ENCODE measurements around the gene WDR49.

The WDR49 gene

DNA sequence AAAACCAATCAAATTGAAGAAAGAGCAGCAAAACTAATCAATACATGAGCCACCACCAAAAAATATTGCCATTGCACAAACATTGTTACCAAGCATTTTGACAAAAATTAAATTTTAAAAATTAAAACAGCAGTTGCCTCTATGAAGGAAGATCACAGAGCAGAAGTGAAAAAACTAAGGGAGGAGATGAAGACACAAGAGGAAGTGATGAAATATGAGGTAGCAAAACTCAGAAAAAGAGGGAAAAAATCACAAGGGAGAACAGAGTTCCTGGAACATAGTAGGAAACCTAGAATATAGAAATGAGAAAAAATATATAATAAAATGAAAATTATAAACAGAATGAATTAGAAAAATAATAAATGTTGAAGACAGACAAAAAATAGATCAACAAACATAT is 172.6 kb downstream of the WDR49 start:
- H3K4me3 ChIP-seq (ENCODE audit: low read depth, low read length): no peak overlapping the region
- DNase-seq (ENCODE audit: low read depth, low spot score): no peak
- in situ Hi-C loops (cut with HindIII; ENCODE audit: low sequenced_read_pairs): no loop called here
- no peak for TF ChIP-seq CTCF (IDR thresholded peaks at IDR 0.05; ENCODE audit: low read depth, low read length)

- H3K4me3 ChIP-seq (ENCODE audit: low read depth, low read length): no peak overlapping the region
- DNase-seq (ENCODE audit: low read depth, low spot score): no peak
- no peak for TF ChIP-seq CTCF (IDR thresholded peaks at IDR 0.05; ENCODE audit: low read depth, low read length)
- in situ Hi-C loops (cut with HindIII; ENCODE audit: low sequenced_read_pairs): no loop called here
These were observed 173.0 kb downstream of the WDR49 start for GRCh38 chr3:167480748-167481147.

- no peak for DNase-seq (ENCODE audit: low read depth, low spot score)
- no peak within 1 kb of the TSS for H3K4me3 ChIP-seq (ENCODE audit: low read depth, low read length)
- no peak for TF ChIP-seq CTCF (IDR thresholded peaks at IDR 0.05; ENCODE audit: low read depth, low read length)
- in situ Hi-C loops (cut with HindIII; ENCODE audit: low sequenced_read_pairs): no loop called here
These were observed 179.9 kb downstream of the WDR49 start, which contains the start of gene SERPINI2 for GRCh38 chr3:167473863-167474262. Gene SERPINI2, minus strand, starts transcription at chr3:167474042. Its CDS starts 2,208 bp downstream, at chr3:167471834.

- TF ChIP-seq CTCF (IDR thresholded peaks at IDR 0.05; ENCODE audit: low read depth, low read length): no peak
- in situ Hi-C loops (cut with HindIII; ENCODE audit: low sequenced_read_pairs): no loop called here
- no peak overlapping the region for H3K4me3 ChIP-seq (ENCODE audit: low read depth, low read length)
- no peak for DNase-seq (ENCODE audit: low read depth, low spot score)
These were observed 184.4 kb downstream of the WDR49 start for GRCh38 chr3:167469381-167469780.

GRCh38 chr3:167467848-167468611 is 185.7 kb downstream of the WDR49 start:
- TF ChIP-seq CTCF (IDR thresholded peaks at IDR 0.05; ENCODE audit: low read depth, low read length): no peak
- no peak overlapping the region for H3K4me3 ChIP-seq (ENCODE audit: low read depth, low read length)
- no peak for DNase-seq (ENCODE audit: low read depth, low spot score)
- in situ Hi-C loops (cut with HindIII; ENCODE audit: low sequenced_read_pairs): no loop called here

DNA sequence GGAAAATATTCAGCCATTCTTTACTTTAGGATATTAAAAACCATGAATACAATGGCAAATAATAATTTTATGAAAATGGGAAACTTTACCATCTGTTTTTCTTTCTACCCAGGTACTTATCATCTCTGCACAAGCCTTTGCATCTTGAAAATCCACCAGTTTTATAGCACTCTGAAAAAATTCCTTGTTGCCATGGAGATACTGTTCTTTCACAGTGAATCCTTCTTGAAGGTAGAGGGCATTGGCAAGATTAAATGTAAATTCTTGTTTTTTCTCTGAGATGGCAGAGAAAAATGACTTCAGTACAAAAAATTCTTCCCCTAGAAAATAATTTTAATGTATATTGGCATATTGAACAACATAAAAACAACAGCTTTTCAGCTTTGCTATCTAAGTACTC is 186.8 kb downstream of the WDR49 start:
- in situ Hi-C loops (cut with HindIII; ENCODE audit: low sequenced_read_pairs): no loop called here
- no peak for DNase-seq (ENCODE audit: low read depth, low spot score)
- no peak overlapping the region for H3K4me3 ChIP-seq (ENCODE audit: low read depth, low read length)
- no peak for TF ChIP-seq CTCF (IDR thresholded peaks at IDR 0.05; ENCODE audit: low read depth, low read length)
